ENCODE measurements around the gene FBLN2.

Gene FBLN2

DNA sequence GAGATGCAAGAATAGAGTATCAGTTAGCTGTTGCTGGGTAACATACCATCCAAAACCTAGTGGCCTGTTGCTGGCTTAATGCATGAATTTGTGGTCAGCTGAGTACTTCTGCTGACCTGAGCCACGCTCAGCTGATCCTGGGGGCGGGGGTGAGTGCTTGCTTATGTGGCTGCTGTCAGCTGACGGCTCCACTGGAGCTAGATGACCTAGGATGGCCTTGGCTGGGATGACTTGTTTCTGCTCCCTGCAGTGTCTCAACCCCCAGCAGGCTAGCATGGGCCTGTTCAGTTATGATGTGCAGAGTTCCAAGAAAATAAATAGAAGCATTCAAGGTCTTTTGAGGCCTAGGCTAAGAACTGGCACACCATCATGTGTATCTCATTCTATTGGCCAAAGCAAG, 63.9 kb downstream of the FBLN2 start:
- Histone ChIP-seq H3K27me3 (replicated peaks) (no peaks in the 10 kb centered on the region), H3K27ac (no peak overlapping the region), H3K4me3 (ENCODE audit: low read depth, low read length) (no peak overlapping the region), H3K36me3 (replicated peaks) (no peaks in the 10 kb centered on the region)
- in situ Hi-C loops (cut with HindIII; ENCODE audit: low pct_ligation_motif_present, low sequenced_read_pairs) = no loop called here
- no peak for TF ChIP-seq CTCF (IDR thresholded peaks at IDR 0.05; ENCODE audit: low read depth, low read length, missing control alignments)
- no peak for DNase-seq

GRCh38 chr3:13613343-13614190, 64.6 kb downstream of the FBLN2 start:
- Histone ChIP-seq H3K27me3 (replicated peaks) (no peaks in the 10 kb centered on the region), H3K27ac (no peak overlapping the region), H3K36me3 (replicated peaks) (no peaks in the 10 kb centered on the region), H3K4me3 (ENCODE audit: low read depth, low read length) (no peak overlapping the region)
- in situ Hi-C loops (cut with HindIII; ENCODE audit: low pct_ligation_motif_present, low sequenced_read_pairs) = no loop called here
- DNase-seq = no peak
- no peak for TF ChIP-seq CTCF (IDR thresholded peaks at IDR 0.05; ENCODE audit: low read depth, low read length, missing control alignments)

GRCh38 chr3:13614607-13615006, 65.7 kb downstream of the FBLN2 start:
- no peak for TF ChIP-seq CTCF (IDR thresholded peaks at IDR 0.05; ENCODE audit: low read depth, low read length, missing control alignments)
- no peak overlapping the region for H3K4me3 ChIP-seq (ENCODE audit: low read depth, low read length)
- DNase-seq = no peak
- in situ Hi-C loops (cut with HindIII; ENCODE audit: low pct_ligation_motif_present, low sequenced_read_pairs) = no loop called here
- no peak overlapping the region for H3K27ac ChIP-seq
- no peaks in the 10 kb centered on the region for H3K36me3 ChIP-seq (replicated peaks)
- no peaks in the 10 kb centered on the region for H3K27me3 ChIP-seq (replicated peaks)

DNA sequence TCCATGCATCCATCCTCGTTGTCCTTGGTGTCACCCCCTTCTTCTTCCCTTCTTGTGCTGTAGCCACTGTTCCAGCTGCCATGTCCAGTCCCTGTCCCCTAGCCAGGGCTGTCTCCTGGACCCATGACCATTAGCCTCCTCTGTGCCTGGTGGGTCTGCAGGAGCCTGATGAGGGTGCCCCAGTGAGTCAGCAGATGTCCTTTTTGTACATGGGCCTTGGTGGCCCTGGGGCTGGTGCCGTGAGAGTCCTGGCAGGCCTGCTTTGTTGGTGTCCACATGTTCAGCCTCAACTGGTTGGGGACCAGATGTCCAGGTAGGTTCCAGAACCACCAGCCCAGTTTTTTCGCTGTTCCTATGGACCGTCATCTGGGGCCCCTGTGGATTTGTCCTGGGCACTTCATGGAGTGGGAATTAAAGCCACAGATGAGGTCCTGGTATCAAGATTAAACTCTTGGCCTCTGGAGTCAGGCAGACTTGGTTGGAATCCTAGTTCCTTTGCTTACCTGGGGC, 66.1 kb downstream of the FBLN2 start:
- no peaks in the 10 kb centered on the region for H3K36me3 ChIP-seq (replicated peaks)
- in situ Hi-C loops (cut with HindIII; ENCODE audit: low pct_ligation_motif_present, low sequenced_read_pairs) = no loop called here
- H3K27ac ChIP-seq = no peak overlapping the region
- no peak overlapping the region for H3K4me3 ChIP-seq (ENCODE audit: low read depth, low read length)
- no peak for TF ChIP-seq CTCF (IDR thresholded peaks at IDR 0.05; ENCODE audit: low read depth, low read length, missing control alignments)
- no peaks in the 10 kb centered on the region for H3K27me3 ChIP-seq (replicated peaks)
- DNase-seq = no peak

- in situ Hi-C loops (cut with HindIII; ENCODE audit: low pct_ligation_motif_present, low sequenced_read_pairs) = no loop called here
- no peaks in the 10 kb centered on the region for H3K27me3 ChIP-seq (replicated peaks)
- no peak overlapping the region for H3K27ac ChIP-seq
- no peak for DNase-seq
- no peak overlapping the region for H3K4me3 ChIP-seq (ENCODE audit: low read depth, low read length)
- H3K36me3 ChIP-seq (replicated peaks) = no peaks in the 10 kb centered on the region
- no peak for TF ChIP-seq CTCF (IDR thresholded peaks at IDR 0.05; ENCODE audit: low read depth, low read length, missing control alignments)
These were observed 67.4 kb downstream of the FBLN2 start for GRCh38 chr3:13616359-13616758.

All from brain microvascular endothelial cell (primary cell).